Calu3 (cell line): ENCODE data around the gene ADAMTS17. TPM values are rescaled to one million over a fixed set of nuclear protein-coding genes. Genes with fewer than 3 reads are reported as not detected.

Experiments used
- BruUV-seq: library from RNA; stranded (reverse); fragments of 400-500 nt; replicated peaks from 2 replicates; lab custom pipeline; 2021; lab: Mats Ljungman, UMichigan
- CTCF ChIA-PET: fragments of 300-600 bp; sonication (Branson Sonifier 250); formaldehyde crosslinking; loops from one replicate; lab custom pipeline; 2022; ENCODE audit warnings: antibody characterized with exemption; lab: Charles Lee
- DNase-seq: peaks from one replicate; pipeline ENCODE4 v3.0.0; 2022
- H3K27ac Mint-ChIP-seq: one replicate; pipeline ENCODE4 v1.8.0; 2022; ENCODE audit warnings: mixed read lengths; ENCODE audit not compliant: unreplicated experiment
- H3K27me3 Mint-ChIP-seq: one replicate; pipeline ENCODE4 v1.8.0; 2022; ENCODE audit warnings: mixed read lengths; ENCODE audit not compliant: unreplicated experiment
- H3K36me3 Mint-ChIP-seq: one replicate; pipeline ENCODE4 v1.8.0; 2022; ENCODE audit warnings: mild to moderate bottlenecking, moderate library complexity, mixed read lengths; ENCODE audit not compliant: insufficient read depth, unreplicated experiment
- H3K4me1 Mint-ChIP-seq: one replicate; pipeline ENCODE4 v1.8.0; 2022; ENCODE audit warnings: mild to moderate bottlenecking, low read depth, mixed read lengths; ENCODE audit not compliant: unreplicated experiment
- H3K4me3 Mint-ChIP-seq: one replicate; pipeline ENCODE4 v1.8.0; 2022; ENCODE audit warnings: mild to moderate bottlenecking, low read depth, moderate library complexity, mixed read lengths; ENCODE audit not compliant: unreplicated experiment
- H3K9me3 Mint-ChIP-seq: one replicate; pipeline ENCODE4 v1.8.0; 2022; ENCODE audit warnings: low read depth, mixed read lengths; ENCODE audit not compliant: unreplicated experiment
- CTCF ChIP-seq: fragments of 200-600 bp; IDR thresholded peaks from one replicate; pipeline ENCODE4 v1.8.0; 2022; ENCODE audit warnings: antibody characterized with exemption; ENCODE audit not compliant: unreplicated experiment
- intact Hi-C: fragments of 100-400 bp; cut with micrococcal nuclease; formaldehyde crosslinking; loops from one replicate; pipeline ENCODE4 v1.10.0; 2022; ENCODE audit not compliant: unreplicated experiment
- total RNA-seq: library from RNA; stranded (reverse); gene quantifications from 2 replicates; pipeline ENCODE4 v1.2.3, GENCODE V29; 2022

Gene ADAMTS17
- total RNA-seq, 1 experiment from 2014 or later, result 3.5 TPM

DNA sequence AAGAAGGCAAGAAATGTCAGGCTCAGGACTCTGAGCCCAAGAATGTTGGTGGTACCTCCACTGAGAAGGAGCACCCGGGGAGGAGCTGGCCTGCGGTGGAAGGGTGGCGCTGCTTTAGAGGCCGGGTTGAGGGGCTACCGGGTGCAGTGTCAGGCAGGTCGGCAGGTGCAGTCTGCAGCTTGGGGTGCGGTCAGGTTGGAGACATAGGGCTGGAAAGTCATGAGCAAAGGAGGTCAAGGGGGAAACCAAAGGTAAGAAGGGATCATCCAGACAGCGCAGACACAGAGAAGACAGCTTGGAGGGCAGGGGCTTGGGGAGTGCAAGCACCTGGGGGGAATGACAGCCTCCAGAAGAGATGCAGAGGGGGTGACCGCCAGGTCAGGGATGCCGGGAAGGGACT, 334.2 kb downstream of the ADAMTS17 start:
- Mint-ChIP-seq H3K27me3 (no peaks in the 10 kb centered on the region), H3K9me3 (peaks cover 17% of the 10 kb centered on the region), H3K4me1 (no peaks in the 10 kb centered on the region), H3K4me3 (no peak overlapping the region), H3K36me3 (no peaks in the 10 kb centered on the region), H3K27ac (no peak overlapping the region)
- DNase-seq, result no peak
- intact Hi-C loops, result no loop called here
- no TSS peak for BruUV-seq
- no peak for TF ChIP-seq CTCF
- CTCF ChIA-PET, result interaction anchor here (0.7 kb wide), 1 partner anchor 26 kb away, joined by 3 read pairs; no protein-coding TSS in a partner anchor

- Mint-ChIP-seq H3K36me3 (no peaks in the 10 kb centered on the region), H3K9me3 (peaks cover 19% of the 10 kb centered on the region), H3K4me3 (no peak overlapping the region), H3K27ac (no peak overlapping the region), H3K27me3 (no peaks in the 10 kb centered on the region), H3K4me1 (no peaks in the 10 kb centered on the region)
- DNase-seq, result no peak
- intact Hi-C loops, result no loop called here
- CTCF ChIA-PET, result no interaction called here
- no peak for TF ChIP-seq CTCF
- BruUV-seq, result no TSS peak
These were observed 336.1 kb downstream of the ADAMTS17 start for GRCh38 chr15:100005715-100006114.

- Mint-ChIP-seq H3K4me3 (no peak overlapping the region), H3K27me3 (no peaks in the 10 kb centered on the region), H3K27ac (no peak overlapping the region), H3K36me3 (no peaks in the 10 kb centered on the region), H3K9me3 (peaks cover 18% of the 10 kb centered on the region), H3K4me1 (no peaks in the 10 kb centered on the region)
- intact Hi-C loops, result no loop called here
- BruUV-seq, result no TSS peak
- CTCF ChIA-PET, result no interaction called here
- TF ChIP-seq CTCF, result no peak
- no peak for DNase-seq
These were observed 336.8 kb downstream of the ADAMTS17 start for GRCh38 chr15:100005013-100005412.

GRCh38 chr15:100002787-100003536, 338.8 kb downstream of the ADAMTS17 start:
- no TSS peak for BruUV-seq
- Mint-ChIP-seq H3K9me3 (peaks cover 23% of the 10 kb centered on the region), H3K27me3 (no peaks in the 10 kb centered on the region), H3K27ac (no peak overlapping the region), H3K4me3 (no peak overlapping the region), H3K4me1 (no peaks in the 10 kb centered on the region), H3K36me3 (no peaks in the 10 kb centered on the region)
- TF ChIP-seq CTCF, result no peak
- CTCF ChIA-PET, result no interaction called here
- no peak for DNase-seq
- intact Hi-C loops, result no loop called here
